Activated naive CD4-positive, alpha-beta T cell treated with anti-CD3 and anti-CD28 coated beads for 36 hours (primary cell): ENCODE measurements around the gene MOXD1. TPM values are rescaled to one million over a fixed set of nuclear protein-coding genes. Genes with fewer than 3 reads are reported as not detected.
"Not testable (repeated sequence)": the region's sequence is repeated elsewhere in the genome, so short reads cannot be mapped to it uniquely, and the experiment has no call there.

Experiments
- CTCF ChIA-PET: fragments of 350-600 bp; sonication (Branson Sonifier 250); formaldehyde crosslinking; loops from one replicate; lab custom pipeline; 2021; ENCODE audit warnings: antibody characterized with exemption; lab: Charles Lee
- DNase-seq: peaks from one replicate; pipeline ENCODE4 v3.0.0-alpha.2; 2020
- H3K27ac Mint-ChIP-seq: one replicate; pipeline ENCODE4 v1.8.0; 2021; ENCODE audit warnings: mild to moderate bottlenecking, mixed read lengths
- H3K27me3 Mint-ChIP-seq: one replicate; pipeline ENCODE4 v1.8.0; 2021; ENCODE audit warnings: low read depth, mixed read lengths
- H3K36me3 Mint-ChIP-seq: one replicate; pipeline ENCODE4 v1.8.0; 2021; ENCODE audit warnings: low read depth, mixed read lengths
- H3K4me1 Mint-ChIP-seq: one replicate; pipeline ENCODE4 v1.8.0; 2021; ENCODE audit warnings: low read depth, mixed read lengths
- H3K4me3 Mint-ChIP-seq: one replicate; pipeline ENCODE4 v1.8.0; 2021; ENCODE audit warnings: mild to moderate bottlenecking, moderate library complexity, mixed read lengths
- H3K9me3 Mint-ChIP-seq: one replicate; pipeline ENCODE4 v1.8.0; 2021; ENCODE audit warnings: mixed read lengths
- intact Hi-C: fragments of 100-400 bp; cut with micrococcal nuclease; formaldehyde crosslinking; loops from one replicate; pipeline ENCODE4 v1.15.1; 2023
- total RNA-seq, 2 experiments: library from RNA; stranded (reverse); gene quantifications; one replicate each; pipeline ENCODE4 v1.2.3, GENCODE V29; 2021

The MOXD1 gene
- total RNA-seq, 2 experiments from 2014 or later: not detected

- Mint-ChIP-seq H3K36me3 (no peaks in the 10 kb centered on the region), H3K27ac (no peak overlapping the region), H3K9me3 (no peaks in the 10 kb centered on the region), H3K4me1 (no peaks in the 10 kb centered on the region), H3K27me3 (peaks cover 30% of the 10 kb centered on the region), H3K4me3 (no peak overlapping the region)
- intact Hi-C loops: no loop called here
- DNase-seq: no peak
- CTCF ChIA-PET: interaction anchor here (1.3 kb wide), 1 partner anchor 54 kb away, joined by 3 read pairs; no protein-coding TSS in a partner anchor
These were observed 67.4 kb downstream of the MOXD1 start for GRCh38 chr6:132333639-132334520.

GRCh38 chr6:132330759-132331158 is 70.5 kb downstream of the MOXD1 start:
- Mint-ChIP-seq H3K9me3 (no peaks in the 10 kb centered on the region), H3K36me3 (no peaks in the 10 kb centered on the region), H3K27me3 (peaks cover 23% of the 10 kb centered on the region), H3K4me3 (no peak overlapping the region), H3K4me1 (no peaks in the 10 kb centered on the region), H3K27ac (no peak overlapping the region)
- intact Hi-C loops: no loop called here
- CTCF ChIA-PET: no interaction called here
- no peak for DNase-seq

- intact Hi-C loops: loop anchor here (2.0 kb wide), 1 partner anchor 42 kb away; no protein-coding TSS in a partner anchor
- peaks cover 2% of the 10 kb centered on the region for H3K4me1 Mint-ChIP-seq
- H3K36me3 Mint-ChIP-seq: no peaks in the 10 kb centered on the region
- peaks cover 24% of the 10 kb centered on the region for H3K27me3 Mint-ChIP-seq
- DNase-seq: no peak
- H3K4me3 Mint-ChIP-seq: no peak overlapping the region
- H3K9me3 Mint-ChIP-seq: no peaks in the 10 kb centered on the region
- no peak overlapping the region for H3K27ac Mint-ChIP-seq
- CTCF ChIA-PET: interaction anchor here (1.6 to 3.2 kb wide), 2 partner anchors 24 to 42 kb away, joined by 4 to 9 read pairs; no protein-coding TSS in a partner anchor
These were observed 78.9 kb downstream of the MOXD1 start for GRCh38 chr6:132322398-132322797.

- CTCF ChIA-PET: interaction anchor here (0.6 to 1.0 kb wide), 2 partner anchors 20 to 164 kb away, joined by 3 read pairs; no protein-coding TSS in a partner anchor
- H3K27me3 Mint-ChIP-seq: peaks cover 23% of the 10 kb centered on the region
- no peak overlapping the region for H3K27ac Mint-ChIP-seq
- H3K36me3 Mint-ChIP-seq: no peaks in the 10 kb centered on the region
- H3K4me1 Mint-ChIP-seq: peaks cover 2% of the 10 kb centered on the region
- DNase-seq: no peak
- peaks cover 12% of the 10 kb centered on the region for H3K9me3 Mint-ChIP-seq
- intact Hi-C loops: no loop called here
- no peak overlapping the region for H3K4me3 Mint-ChIP-seq
These were observed 81.3 kb downstream of the MOXD1 start for GRCh38 chr6:132320007-132320406.

- intact Hi-C loops: no loop called here
- no peak overlapping the region for H3K4me3 Mint-ChIP-seq
- CTCF ChIA-PET: interaction anchor here (0.7 to 1.2 kb wide), 2 partner anchors 37 to 38 kb away, joined by 3 to 5 read pairs; no protein-coding TSS in a partner anchor
- no peak overlapping the region for H3K27ac Mint-ChIP-seq
- peaks cover 12% of the 10 kb centered on the region for H3K27me3 Mint-ChIP-seq
- no peak for DNase-seq
- peaks cover 12% of the 10 kb centered on the region for H3K9me3 Mint-ChIP-seq
- no peaks in the 10 kb centered on the region for H3K4me1 Mint-ChIP-seq
- no peaks in the 10 kb centered on the region for H3K36me3 Mint-ChIP-seq
These were observed 84.3 kb downstream of the MOXD1 start for GRCh38 chr6:132316970-132317369.

- CTCF ChIA-PET: no interaction called here
These were observed 86.8 kb downstream of the MOXD1 start for GRCh38 chr6:132314432-132314831.

GRCh38 chr6:132310921-132311320 is 90.4 kb downstream of the MOXD1 start:
- Mint-ChIP-seq H3K4me3 (no peak overlapping the region), H3K4me1 (no peaks in the 10 kb centered on the region), H3K27me3 (peaks cover 32% of the 10 kb centered on the region), H3K9me3 (peaks cover 17% of the 10 kb centered on the region), H3K36me3 (no peaks in the 10 kb centered on the region), H3K27ac (no peak overlapping the region)
- intact Hi-C loops: no loop called here
- CTCF ChIA-PET: no interaction called here
- no peak for DNase-seq

More at GRCh38 chr6:132314432-132314831, 86.8 kb downstream of the MOXD1 start:
- Mint-ChIP-seq H3K36me3 (no peaks in the 10 kb centered on the region), H3K4me3 (no peak overlapping the region), H3K4me1 (no peaks in the 10 kb centered on the region), H3K27ac (no peak overlapping the region), H3K27me3 (peaks cover 12% of the 10 kb centered on the region), H3K9me3 (peaks cover 12% of the 10 kb centered on the region)
- DNase-seq: no peak
- intact Hi-C loops: no loop called here

- H3K4me3 Mint-ChIP-seq, H3K27ac Mint-ChIP-seq, DNase-seq, H3K4me1 Mint-ChIP-seq, intact Hi-C loops, CTCF ChIA-PET, H3K36me3 Mint-ChIP-seq: not testable (repeated sequence)
- H3K9me3 Mint-ChIP-seq: peaks cover 16% of the 10 kb centered on the region
- peaks cover 35% of the 10 kb centered on the region for H3K27me3 Mint-ChIP-seq
These were observed 91.1 kb downstream of the MOXD1 start for GRCh38 chr6:132310151-132310550.

- Mint-ChIP-seq H3K4me1 (no peaks in the 10 kb centered on the region), H3K27ac (no peak overlapping the region), H3K27me3 (peaks cover 31% of the 10 kb centered on the region), H3K9me3 (peaks cover 16% of the 10 kb centered on the region), H3K4me3 (no peak overlapping the region), H3K36me3 (no peaks in the 10 kb centered on the region)
- intact Hi-C loops: no loop called here
- CTCF ChIA-PET: interaction anchor here (7.4 kb wide), 1 partner anchor 25 kb away, joined by 38 read pairs; no protein-coding TSS in a partner anchor
- DNase-seq: no peak
These were observed 96.4 kb downstream of the MOXD1 start for GRCh38 chr6:132304891-132305305.

GRCh38 chr6:132300323-132300949 is 100.8 kb downstream of the MOXD1 start:
- Mint-ChIP-seq H3K4me3 (no peak overlapping the region), H3K36me3 (no peaks in the 10 kb centered on the region), H3K27me3 (peaks cover 26% of the 10 kb centered on the region), H3K9me3 (no peaks in the 10 kb centered on the region), H3K27ac (no peak overlapping the region), H3K4me1 (no peaks in the 10 kb centered on the region)
- intact Hi-C loops: loop anchor here (1.0 to 2.0 kb wide), 2 partner anchors 92 to 184 kb away; no protein-coding TSS in a partner anchor
- CTCF ChIA-PET: interaction anchor here (0.7 to 7.4 kb wide), 12 partner anchors 12 to 614 kb away, joined by 3 to 94 read pairs (median 4); partner anchors contain the start of gene STX7
- peak; percentile 43 for DNase-seq

- intact Hi-C loops: loop anchor here (1.0 to 5.0 kb wide), 2 partner anchors 19 to 381 kb away; no protein-coding TSS in a partner anchor
- Mint-ChIP-seq H3K27ac (no peak overlapping the region), H3K27me3 (peaks cover 23% of the 10 kb centered on the region), H3K36me3 (no peaks in the 10 kb centered on the region), H3K9me3 (no peaks in the 10 kb centered on the region), H3K4me1 (no peaks in the 10 kb centered on the region), H3K4me3 (no peak overlapping the region)
- CTCF ChIA-PET: interaction anchor here (0.8 to 5.7 kb wide), 13 partner anchors 8 to 383 kb away, joined by 3 to 94 read pairs (median 5); no protein-coding TSS in a partner anchor
- peak; percentile 58 for DNase-seq
These were observed 102.8 kb downstream of the MOXD1 start for GRCh38 chr6:132298344-132298949.

GRCh38 chr6:132289756-132290155 is 111.5 kb downstream of the MOXD1 start:
- H3K27ac Mint-ChIP-seq: no peak overlapping the region
- no peaks in the 10 kb centered on the region for H3K4me1 Mint-ChIP-seq
- CTCF ChIA-PET: interaction anchor here (0.8 to 6.1 kb wide), 4 partner anchors 9 to 206 kb away, joined by 3 to 46 read pairs (median 6); no protein-coding TSS in a partner anchor
- peaks cover 16% of the 10 kb centered on the region for H3K27me3 Mint-ChIP-seq
- no peak for DNase-seq
- no peaks in the 10 kb centered on the region for H3K9me3 Mint-ChIP-seq
- intact Hi-C loops: no loop called here
- H3K4me3 Mint-ChIP-seq: no peak overlapping the region
- H3K36me3 Mint-ChIP-seq: no peaks in the 10 kb centered on the region
